Astrocyte of the hippocampus (primary cell): ENCODE results near the gene FAM107B.
A peak's percentile ranks its signal among the peaks of the same experiment; 100 is the strongest.

Experiments
- DNase-seq: peaks from one replicate; pipeline ENCODE4 v3.0.0; 2011; ENCODE audit warnings: low read depth, low spot score

The FAM107B gene

DNA sequence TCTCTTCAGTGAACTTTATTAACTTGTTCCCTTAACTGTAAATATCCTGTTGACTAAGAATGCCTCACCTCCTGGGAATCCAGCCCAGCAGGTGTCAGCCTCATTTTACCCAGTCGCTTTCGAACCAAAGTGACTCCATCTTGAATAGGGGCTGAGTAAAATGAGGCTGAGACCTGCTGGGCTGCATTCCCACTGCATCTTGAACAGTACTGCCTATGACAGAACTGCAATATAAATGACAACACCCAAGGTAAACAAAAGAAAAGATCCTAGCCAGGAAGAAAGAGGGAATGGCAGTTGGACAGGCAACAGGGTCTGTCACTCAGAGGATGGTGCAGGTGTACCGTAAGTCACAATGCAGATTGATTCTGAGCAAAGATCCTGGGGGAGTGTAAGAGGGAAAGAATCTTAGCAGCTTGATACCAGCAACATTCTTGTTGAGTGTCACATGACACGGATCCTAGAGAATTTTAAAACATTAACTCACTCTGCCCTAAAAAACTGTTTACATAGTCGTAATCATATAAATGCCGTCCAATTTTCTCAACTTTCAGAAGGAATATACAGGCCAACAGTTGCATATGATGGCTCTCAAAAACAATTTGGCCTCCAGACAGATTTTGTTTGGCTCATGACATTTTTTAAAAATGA is 4.4 kb upstream of the FAM107B start:
- peak; percentile 11 for DNase-seq

DNA sequence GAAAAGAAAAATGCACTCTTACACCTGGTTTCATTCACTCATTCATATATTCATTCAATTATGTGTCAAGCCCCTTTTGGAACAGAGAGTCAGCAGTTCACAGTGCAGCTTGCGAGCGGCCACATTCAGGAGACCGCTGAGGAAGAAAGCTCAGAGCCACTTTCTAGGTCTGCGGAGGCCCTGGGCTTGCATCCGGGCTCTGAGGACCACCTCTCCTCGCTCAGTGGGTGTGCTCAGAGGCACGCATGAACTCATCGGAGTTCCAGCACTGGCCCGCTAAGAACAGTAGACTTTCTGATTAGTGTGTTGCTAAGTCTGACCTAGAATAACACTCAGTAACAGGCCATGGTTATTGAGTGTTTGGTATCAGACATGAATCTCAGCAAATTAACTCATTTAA is 1.8 kb upstream of the FAM107B start:
- DNase-seq: no peak

DNA sequence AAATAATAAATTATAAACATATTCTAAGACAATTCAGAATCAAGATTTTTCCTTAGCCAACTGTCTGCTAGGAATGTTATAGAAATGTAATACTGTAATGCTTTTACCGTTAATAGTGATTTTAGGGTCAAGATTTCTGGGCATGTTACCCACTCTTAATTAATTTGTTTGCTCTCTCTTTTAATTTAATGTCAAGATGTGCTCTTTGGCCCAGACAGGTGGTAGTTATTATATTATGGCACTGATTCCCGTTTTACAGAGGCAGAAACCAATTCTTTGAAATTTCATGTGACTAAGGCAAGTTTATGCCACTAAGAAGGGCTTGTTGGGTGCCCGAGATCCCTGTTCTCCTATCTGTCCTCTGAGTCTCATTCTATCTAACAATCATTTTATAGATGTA is 959 bp upstream of the FAM107B start:
- no peak for DNase-seq

DNA sequence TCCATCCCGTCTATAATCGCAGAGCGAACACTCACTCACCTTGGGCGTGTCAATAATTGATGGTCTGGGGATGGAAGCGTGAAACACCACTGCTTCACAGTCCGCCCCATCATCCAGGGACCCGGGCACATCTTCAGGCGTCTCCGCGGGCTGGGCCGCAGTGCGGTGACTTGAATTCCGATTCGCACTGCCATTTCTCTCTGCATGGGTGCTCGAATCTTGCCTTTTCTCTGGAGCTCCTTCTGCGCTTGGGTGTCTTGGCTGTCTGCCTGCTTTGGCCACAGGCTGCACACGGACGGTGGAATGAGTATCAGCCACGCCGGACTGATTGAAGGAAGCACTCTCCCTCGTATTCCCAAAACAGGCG is 500 bp downstream of the FAM107B start:
- DNase-seq: no peak

DNA sequence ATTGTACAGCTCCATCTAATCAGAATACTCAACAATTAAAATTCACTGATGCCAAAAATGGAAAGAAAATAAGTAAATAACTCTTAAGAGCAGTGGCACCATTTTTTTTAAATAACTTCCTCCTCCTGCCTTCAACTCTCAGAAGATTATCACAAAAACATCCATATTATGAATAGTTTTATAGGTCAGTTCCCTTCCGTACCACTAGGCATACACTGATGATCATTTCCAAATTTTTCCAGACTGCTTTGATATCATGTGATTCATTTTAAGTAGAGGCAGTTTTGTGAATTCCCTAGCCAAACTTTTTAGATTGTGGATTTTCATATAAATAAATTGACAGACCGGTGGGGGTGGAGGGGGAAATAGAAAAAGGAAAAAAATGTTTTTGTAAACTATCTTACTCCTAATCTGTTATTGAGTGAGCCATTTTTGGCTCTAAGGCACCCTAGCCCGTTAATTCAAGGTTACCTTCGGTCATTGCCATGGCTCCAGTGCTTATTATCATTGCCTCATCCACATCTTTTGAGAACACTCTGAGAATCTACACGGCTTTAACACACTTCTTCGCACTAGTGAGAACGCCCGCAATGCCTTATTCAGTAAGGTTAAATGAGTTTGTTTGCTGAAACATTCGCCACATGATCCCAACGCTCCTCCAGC is 1.0 kb downstream of the FAM107B start:
- no peak for DNase-seq

DNA sequence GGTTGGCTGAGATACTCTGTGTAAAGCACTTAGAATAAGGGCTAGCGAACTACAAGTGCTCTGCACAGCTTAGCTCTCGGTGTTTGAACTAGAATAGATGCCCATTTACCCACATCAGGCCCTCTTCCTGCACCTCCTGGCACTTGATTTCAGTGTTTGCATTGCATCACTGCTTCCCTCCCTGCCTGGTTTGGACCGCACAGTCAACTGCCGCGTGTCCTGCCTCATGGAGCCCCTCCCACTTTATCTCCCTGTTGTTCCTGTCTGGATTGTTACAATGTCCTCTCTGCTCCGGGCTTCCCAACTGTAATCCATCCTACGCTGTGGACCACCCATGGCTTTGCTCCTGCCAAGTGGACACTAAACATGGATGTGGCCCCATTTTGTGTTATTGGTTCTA is 2.3 kb downstream of the FAM107B start:
- no peak for DNase-seq

DNA sequence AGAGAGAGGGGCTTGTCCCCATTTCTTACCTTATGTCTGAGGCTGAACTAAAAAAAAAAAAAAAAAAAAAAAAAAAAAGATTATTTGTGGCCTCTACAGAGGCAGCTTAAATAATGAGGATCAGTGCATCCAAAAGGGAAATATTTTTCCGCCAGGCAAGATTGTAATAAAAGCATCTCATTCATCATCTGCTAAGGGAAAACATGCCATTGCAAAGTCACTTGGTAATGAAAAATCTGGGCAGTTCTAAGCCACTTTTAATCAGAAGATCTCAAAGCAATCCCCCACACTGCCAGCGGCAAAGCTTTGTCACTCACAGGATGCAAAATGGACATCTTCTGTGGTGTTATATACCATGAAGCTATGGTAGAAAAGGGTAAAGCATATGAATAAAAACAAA is 3.8 kb downstream of the FAM107B start:
- no peak for DNase-seq

DNA sequence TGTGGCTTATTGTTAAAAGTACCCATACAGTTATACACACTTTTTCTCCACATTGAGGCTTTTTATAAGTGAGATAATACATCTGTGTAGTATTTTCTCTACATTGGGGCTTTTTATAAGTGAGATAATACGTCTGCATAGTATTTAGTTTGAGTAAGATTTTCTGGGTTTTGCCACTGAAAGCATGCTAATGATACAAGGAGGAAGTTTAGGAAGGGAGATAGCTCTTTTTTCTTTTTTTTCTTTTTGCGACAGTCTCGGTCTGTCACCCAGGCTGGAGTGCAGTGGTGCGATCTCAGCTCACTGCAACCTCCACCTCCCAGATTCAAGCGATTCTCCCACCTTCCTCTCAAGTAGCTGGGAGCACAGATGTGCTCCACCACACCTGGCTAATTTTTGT is 13.3 kb downstream of the FAM107B start:
- DNase-seq: no peak

DNA sequence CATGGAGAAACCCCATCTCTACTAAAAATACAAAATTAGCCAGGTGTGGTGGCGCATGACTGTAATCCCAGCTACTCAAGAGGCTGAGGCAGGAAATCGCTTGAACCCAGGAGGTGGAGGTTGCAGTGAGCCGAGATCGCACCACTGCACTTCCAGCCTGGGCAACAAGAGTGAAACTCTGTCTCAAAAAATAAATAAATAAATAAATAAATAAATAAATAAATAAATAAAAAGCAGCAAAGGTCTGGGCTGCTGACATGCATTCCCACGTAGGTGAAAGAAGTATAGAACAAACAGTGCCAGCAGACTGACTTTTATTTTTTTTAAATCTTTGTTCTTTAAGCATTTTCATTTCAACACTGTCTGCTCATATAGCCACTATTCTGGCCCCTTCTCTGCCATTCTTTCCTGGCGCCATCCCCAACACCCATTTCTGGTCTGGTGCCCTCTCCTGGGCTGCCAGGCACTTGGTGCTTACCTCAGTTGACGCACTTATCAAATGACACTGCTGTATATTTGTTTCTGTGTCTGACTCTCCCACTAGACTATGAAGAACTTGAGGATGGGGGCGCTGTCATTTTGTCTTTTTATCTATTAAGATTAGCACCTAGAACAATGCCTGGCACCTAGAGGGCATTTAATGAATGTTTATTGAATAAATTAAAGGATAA is 15.6 kb downstream of the FAM107B start:
- no peak for DNase-seq

DNA sequence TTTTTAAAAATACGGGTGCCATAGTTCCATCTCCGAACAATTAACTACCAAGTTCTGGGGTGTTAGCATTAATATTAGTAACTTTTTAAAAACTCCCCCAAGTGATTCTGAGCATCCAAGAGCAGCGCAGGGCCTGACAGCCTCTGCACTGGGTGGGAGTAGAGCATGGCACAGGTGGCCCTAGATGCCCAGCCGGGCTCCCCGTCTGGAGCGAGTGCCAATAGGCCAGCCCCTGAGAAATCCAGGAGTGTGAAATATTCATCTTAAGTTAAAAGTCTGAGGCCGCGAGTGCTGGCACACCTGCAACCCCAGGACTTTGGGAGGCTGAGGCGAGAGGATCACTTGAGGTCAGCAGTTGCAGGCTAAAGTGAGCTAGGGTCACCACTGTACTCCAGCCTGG is 16.2 kb downstream of the FAM107B start:
- DNase-seq: no peak

DNA sequence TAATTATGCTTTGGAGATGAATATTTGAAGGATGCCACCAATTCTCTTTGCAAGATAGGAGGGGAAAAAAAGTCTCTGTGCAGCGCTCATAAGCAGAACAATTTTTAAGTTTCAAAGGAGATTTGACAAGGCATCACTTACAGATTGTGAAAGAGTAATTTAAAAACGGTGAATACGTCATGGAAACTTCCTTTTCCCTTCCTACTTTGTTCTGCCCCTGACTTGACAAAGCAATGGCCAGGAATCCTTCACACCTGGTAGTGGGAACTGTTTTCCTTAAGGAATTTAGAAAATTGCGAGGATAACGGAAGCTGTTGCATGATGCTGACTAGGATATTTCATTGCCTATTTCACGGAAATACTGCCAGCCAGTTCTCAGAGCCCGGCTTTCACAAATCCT is 16.7 kb downstream of the FAM107B start:
- DNase-seq: no peak

DNA sequence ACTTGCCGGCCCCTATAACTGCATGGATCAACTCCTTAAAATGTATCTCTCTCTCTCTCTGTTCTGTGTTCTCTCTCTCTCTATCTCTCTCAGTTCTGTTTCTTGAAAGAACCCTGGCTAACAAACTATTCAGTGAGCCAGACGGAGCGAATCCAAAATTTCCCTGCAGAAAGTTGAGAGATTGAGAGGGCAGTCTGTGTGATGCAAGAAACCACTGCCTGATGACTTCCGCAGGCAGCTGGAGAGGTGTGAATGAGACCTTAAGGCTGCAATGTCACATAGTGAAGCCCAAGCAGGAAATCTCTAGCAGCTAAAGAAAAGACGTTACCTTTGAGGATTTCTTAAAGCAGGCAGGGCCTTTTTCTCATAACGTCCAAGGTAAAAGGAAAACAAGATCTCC is 17.3 kb downstream of the FAM107B start:
- DNase-seq: no peak

DNA sequence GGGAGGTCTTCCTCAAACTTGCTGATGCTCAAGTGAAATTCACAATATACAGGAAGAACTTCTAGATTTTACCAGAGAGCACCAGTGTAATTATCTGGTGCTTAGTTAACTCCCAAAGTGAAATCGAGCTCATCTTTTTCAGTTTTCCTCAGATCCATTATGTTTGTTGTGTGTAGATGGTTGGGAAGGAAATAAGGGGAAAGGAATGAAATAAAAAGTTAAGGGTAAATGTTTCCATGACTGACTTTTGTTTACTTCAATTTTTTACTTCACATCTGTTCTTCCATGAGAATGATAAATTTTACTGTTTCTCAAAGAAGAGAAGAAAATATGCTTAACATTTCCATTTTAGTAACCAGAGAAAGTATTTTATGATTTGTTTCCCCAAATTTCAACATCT is 21.3 kb downstream of the FAM107B start:
- no peak for DNase-seq

DNA sequence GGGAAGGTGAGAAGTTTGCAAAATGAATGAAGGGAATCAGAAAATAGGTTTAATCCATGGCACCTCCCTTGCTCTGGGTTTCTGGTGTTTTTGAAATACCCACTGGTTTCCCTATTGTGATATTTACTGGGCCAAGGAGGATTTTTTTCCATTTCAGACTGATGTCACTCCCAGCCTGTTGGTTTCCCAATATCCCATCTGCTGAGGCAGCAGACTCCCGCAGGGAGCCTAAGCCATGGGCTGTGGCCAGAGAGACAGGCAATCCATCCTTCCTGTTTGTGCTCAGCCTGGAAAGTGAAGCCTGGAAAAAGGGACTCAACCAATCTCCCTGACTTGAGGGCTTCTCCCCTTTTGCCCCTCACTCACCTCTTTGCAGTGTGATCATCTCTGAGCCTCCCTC is 22.8 kb downstream of the FAM107B start:
- no peak for DNase-seq

DNA sequence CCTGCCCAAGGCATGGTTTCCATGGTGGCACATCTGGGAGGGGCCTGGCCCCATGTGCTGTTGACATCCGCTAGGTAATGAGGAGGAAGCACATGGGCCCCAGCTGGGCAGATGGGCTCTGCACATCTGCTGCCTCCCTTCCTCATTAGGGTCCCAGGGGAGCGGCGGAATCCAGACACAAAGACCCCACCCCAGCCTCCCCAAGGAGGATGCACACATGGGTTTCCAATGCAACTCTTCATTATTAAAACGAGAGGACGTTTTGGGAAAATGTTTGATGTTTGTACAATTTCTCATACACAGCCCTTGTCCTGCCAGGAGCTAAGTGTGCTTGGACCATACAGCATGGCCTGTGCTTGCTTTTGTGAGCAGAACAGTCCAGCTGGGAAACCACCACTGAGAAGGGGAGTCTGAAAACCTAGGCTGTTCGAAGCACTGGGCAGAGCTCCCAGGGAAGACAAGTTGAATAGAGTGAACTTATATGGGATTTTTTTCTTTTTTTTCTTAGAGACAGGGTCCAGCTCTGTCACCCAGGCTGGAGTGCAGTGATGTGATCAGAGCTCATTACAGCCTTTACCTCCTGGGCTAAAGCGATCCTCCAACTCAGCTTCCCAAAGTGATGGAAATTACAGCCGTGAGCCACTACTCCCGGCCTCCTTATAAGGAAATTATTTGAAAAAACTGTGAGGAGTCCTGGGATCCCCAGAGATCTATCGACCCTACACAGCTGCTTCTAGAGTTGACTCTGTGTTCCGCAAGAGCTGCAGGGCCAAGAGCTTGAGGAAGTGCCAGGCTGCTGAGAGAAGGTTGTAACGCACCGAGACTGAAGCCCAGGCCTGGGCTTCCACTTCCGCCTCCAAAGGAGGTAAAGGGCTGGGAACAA is 23.4 kb downstream of the FAM107B start:
- DNase-seq: no peak

DNA sequence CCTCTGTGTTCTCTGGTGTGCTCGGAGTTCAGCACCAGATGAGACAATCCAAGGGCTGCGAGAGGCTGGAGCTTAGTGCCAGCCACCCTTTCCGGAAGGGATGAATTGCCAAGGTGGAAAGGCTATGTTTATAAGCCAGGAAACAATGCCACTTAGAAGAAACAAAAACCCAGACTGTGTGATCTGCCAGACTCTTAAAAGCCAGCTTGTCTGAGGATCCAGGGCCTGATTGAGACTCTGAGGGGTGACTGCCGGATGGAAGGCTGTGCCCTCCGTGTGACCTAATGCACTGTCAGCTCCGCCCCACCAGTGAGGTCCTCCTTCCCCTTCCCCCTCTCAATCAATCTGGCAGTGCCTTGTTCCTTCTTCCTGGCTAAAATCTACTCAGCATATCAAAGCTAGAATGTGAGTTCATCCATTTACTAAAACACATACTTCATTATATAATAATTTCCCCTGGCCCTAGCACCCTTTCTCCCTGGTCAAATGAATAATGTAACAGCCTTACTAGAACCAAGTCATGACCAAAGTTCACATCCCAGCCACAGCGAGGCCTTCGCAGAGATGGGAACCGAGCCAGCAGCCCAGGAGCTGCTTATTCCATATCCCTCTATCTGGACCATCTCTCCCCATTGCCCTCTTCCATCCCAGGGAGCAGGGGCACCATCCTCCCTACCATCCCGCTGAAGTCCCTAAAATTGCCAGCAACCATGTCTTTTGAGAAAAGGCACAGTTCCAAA is 25.5 kb downstream of the FAM107B start:
- peak; percentile 4 for DNase-seq

DNA sequence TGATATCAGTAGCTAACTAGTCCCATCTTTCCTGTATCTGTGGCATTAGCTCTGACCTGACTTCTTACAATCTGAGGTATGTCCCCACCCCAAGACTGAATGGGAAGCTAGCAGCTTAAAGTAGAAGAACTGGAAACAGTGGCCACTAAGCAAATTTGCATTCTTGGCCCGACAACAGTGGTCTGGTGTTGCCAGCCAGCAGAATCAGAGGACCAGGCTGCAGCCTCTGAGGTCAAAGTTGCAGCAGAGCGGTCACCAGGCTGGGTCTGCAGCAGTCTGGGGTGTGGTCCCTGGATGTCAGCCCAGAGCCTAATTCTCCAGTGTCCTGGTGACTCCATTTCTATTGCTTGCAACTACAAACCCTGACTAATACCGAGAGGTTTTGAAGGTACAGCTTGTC is 26.3 kb downstream of the FAM107B start:
- peak; percentile 4 for DNase-seq

DNA sequence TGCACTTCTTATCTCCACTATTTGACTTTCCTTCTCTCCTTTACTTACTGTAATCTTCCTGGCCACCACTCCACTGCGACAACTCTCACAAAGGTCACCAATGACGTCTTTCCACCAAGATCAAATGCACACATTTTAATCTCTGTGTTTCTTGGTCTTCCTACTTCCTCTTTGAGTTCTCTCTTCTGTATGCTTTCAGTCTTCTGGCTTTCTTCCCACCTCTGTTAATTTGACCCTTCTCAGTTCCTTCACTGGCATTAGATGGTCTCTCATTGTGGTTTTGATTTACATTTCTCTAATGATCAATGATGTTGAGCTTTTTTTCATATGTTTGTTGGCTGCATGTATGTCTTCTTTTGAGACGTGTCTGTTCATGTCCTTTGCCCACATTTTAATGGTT is 31.9 kb downstream of the FAM107B start:
- DNase-seq: no peak

DNA sequence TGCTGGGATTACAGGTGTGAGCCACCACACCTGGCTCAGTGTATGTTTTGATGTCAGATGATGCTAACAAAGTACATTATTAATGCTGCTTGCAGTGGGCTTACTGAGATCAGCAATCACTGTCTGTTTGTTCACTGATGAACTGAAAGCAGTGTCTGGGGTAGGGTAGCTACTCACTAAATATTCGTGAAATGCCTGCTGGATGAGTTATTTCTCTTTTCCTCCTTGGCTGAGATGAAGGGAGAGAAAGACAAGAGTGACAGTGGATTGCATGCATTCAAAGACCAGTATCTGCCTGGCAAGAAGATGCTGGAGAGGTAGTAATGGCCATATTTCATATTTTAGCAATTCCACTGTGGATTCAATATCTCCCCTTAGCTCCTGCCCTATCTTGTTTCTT is 32.3 kb downstream of the FAM107B start:
- no peak for DNase-seq

DNA sequence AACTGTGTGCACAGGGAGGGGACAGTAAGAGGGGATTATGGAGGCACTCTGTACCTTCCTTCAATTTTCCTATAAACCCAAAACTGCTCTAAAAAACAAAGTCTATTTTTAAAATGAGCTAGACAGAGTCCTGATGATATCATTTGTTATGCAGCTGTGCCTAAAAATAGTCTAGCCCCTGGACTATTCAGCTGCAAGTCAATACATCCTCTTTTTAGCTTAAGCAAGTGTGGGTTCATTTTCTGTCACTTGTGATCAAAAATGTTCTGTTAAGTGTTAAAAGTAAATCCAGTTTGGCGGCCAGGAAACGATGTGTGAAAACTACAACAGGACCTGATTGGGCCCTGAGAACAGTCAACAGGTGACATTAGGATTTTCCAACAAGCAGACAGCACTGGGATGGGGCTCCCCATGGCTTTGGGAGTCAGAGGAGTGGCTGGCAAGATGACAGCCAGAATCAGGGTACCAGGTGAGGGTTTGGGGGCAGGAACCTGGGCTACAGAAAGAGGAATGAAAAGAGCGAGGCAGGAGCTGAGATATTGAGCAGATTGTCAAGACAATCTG is 33.9 kb downstream of the FAM107B start:
- no peak for DNase-seq

DNA sequence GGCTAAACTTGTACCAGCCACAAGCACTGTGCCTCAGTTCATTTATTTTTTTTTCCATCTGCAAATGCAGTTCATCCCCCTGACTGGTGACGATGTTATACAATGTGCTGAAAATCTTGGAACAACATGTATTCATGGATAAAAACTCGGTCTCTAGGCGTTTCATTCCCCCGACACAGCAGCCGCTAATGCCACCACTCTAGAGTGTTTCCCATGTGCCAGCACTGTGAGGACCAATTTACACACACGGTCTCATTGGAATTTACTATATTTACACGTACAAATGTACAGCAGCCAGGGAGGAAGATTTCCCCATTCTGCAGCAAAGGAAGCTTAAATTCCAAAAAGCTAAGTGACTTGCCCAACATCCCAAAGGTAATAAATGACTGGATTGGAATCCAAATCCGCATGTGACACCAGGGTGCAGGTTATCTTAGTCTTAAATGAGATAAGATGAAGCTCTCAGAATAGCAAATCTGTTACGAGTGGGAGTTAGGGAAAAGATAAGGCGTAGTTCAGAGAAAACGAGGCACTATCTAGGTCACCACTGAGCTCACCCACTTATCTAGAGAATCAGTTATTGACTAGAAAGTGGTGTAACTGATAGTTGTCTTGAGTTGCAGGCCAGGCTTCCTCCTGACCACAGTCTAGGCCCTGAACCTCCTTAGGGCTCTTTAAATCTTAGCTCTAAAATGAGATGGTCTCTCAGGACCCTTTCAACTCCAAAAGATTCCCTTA is 36.7 kb downstream of the FAM107B start:
- DNase-seq: no peak
